Measurements from ENCODE around the gene ARL14EPL.

- TF ChIP-seq CTCF (IDR thresholded peaks at IDR 0.05) (no peak), POLR2A (IDR thresholded peaks at IDR 0.05) (no peak)
Measured at GRCh38 chr5:116038817-116039216, 6.5 kb downstream of the ARL14EPL start.

All from vagina (tissue), 2 donors.